BE2C (cell line): ENCODE results near the gene EDNRA. TPM values are rescaled to one million over a fixed set of nuclear protein-coding genes. Genes with fewer than 3 reads are reported as not detected.
"Not testable (repeated sequence)": the region's sequence is repeated elsewhere in the genome, so short reads cannot be mapped to it uniquely, and the experiment has no call there.

Source experiments
- DNase-seq: peaks from one replicate; pipeline ENCODE4 v3.0.0-alpha.2; 2020
- H3K27me3 ChIP-seq: fragments of 250-450 bp; sonication (Bioruptor Pico); 2 replicates; pipeline ENCODE4 v1.5.1; 2020; ENCODE audit warnings: mild to moderate bottlenecking
- H3K36me3 ChIP-seq: fragments of 250-450 bp; sonication (Bioruptor Pico); 2 replicates; pipeline ENCODE4 v1.5.1; 2020; ENCODE audit warnings: mild to moderate bottlenecking
- H3K4me1 ChIP-seq: fragments of 250-450 bp; sonication (Bioruptor Pico); 2 replicates; pipeline ENCODE4 v1.5.1; 2020
- H3K4me3 ChIP-seq: 2 replicates; pipeline ENCODE4 v1.5.1; 2011; ENCODE audit warnings: low read depth, low read length
- H3K9me3 ChIP-seq: fragments of 250-450 bp; sonication (Bioruptor Pico); 2 replicates; pipeline ENCODE4 v1.5.1; 2020
- CTCF ChIP-seq: IDR thresholded peaks from 2 replicates; pipeline ENCODE4 v1.5.1; 2012; ENCODE audit warnings: mild to moderate bottlenecking, low read depth, low read length
- polyA plus RNA-seq: library from polyadenylated mRNA; unstranded; fragments of >200 nt; gene quantifications from one replicate; pipeline ENCODE4 v1.2.1, GENCODE V29; 2012; ENCODE audit warnings: low read depth, missing spikeins; ENCODE audit not compliant: insufficient read length, insufficient read depth

EDNRA gene
- polyA plus RNA-seq: 0.42 TPM

GRCh38 chr4:147480891-147481576 is at the start of gene EDNRA:
Gene EDNRA (plus strand): TSS chr4:147481097. CDS start chr4:147485682, 4,585 bp downstream.
- Histone ChIP-seq H3K27me3 (no peaks in the 10 kb centered on the region), H3K36me3 (peaks cover 6% of the 10 kb centered on the region), H3K9me3 (no peaks in the 10 kb centered on the region; the same call in 1 of the 2 replicates), H3K4me1 (peaks cover 9% of the 10 kb centered on the region), H3K4me3 (peak within 1 kb of the TSS; percentile 67)
- peak; percentile 55 for DNase-seq
- TF ChIP-seq CTCF: no peak

- H3K27me3 ChIP-seq, H3K4me3 ChIP-seq, DNase-seq, H3K9me3 ChIP-seq, H3K4me1 ChIP-seq, H3K36me3 ChIP-seq: not testable (repeated sequence)
These were observed 46.5 kb upstream of the EDNRA start for GRCh38 chr4:147434370-147434769.

- no peaks in the 10 kb centered on the region for H3K9me3 ChIP-seq
- DNase-seq: no peak
- no peak overlapping the region for H3K4me3 ChIP-seq
- H3K36me3 ChIP-seq: no peaks in the 10 kb centered on the region
- TF ChIP-seq CTCF: no peak
- no peaks in the 10 kb centered on the region for H3K4me1 ChIP-seq
- no peaks in the 10 kb centered on the region for H3K27me3 ChIP-seq
These were observed 40.5 kb upstream of the EDNRA start for GRCh38 chr4:147440442-147440841.

- no peak overlapping the region for H3K4me3 ChIP-seq
- no peaks in the 10 kb centered on the region for H3K36me3 ChIP-seq
- H3K4me1 ChIP-seq: no peaks in the 10 kb centered on the region
- no peak for DNase-seq
- no peaks in the 10 kb centered on the region for H3K9me3 ChIP-seq
- TF ChIP-seq CTCF: no peak
- H3K27me3 ChIP-seq: no peaks in the 10 kb centered on the region
These were observed 33.1 kb upstream of the EDNRA start for GRCh38 chr4:147447786-147448185.

DNA sequence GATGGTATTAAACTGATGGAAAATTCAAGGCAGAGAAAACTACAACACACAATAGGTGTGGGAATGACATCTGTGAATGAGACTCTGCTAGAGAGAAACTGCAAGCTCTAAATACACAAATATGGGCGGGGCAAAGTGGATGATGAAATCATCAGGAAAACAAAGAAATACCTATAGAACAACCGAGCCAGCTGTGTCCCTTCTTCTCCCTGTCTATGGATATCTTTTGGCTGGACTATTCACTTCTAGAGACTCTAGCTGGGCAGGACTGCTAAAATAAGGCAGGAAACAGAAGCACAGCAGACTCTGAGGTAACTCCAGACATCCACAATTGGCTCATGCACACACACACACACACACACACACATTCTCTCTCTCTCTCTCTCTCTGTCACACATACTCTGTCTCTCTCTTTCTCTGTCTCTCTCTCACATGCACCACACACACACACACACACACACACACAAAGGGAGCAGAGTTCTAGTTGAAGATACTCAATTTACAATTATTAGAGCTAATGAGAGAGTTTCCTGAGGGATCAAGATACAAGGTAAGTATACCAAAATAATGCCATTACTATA is 27.2 kb upstream of the EDNRA start:
- H3K9me3 ChIP-seq: no peaks in the 10 kb centered on the region
- no peaks in the 10 kb centered on the region for H3K4me1 ChIP-seq
- no peaks in the 10 kb centered on the region for H3K27me3 ChIP-seq
- no peak for TF ChIP-seq CTCF
- no peak overlapping the region for H3K4me3 ChIP-seq
- no peaks in the 10 kb centered on the region for H3K36me3 ChIP-seq
- no peak for DNase-seq

GRCh38 chr4:147456706-147457105 is 24.2 kb upstream of the EDNRA start:
- Histone ChIP-seq H3K9me3 (no peaks in the 10 kb centered on the region), H3K27me3 (no peaks in the 10 kb centered on the region), H3K4me3 (no peak overlapping the region), H3K4me1 (no peaks in the 10 kb centered on the region; the same call in 1 of the 2 replicates), H3K36me3 (no peaks in the 10 kb centered on the region)
- no peak for DNase-seq
- TF ChIP-seq CTCF: no peak
